VCaP (cell line): ENCODE measurements around the gene CEBPZ.

Experiments
- H3K27ac ChIP-seq: fragments of 450-650 bp; 2 replicates; pipeline ENCODE4 v1.5.1; 2017
- CTCF ChIP-seq: fragments of 450-650 bp; conservative IDR thresholded peaks from 2 replicates; pipeline ENCODE4 v1.5.1; 2017; ENCODE audit warnings: mild to moderate bottlenecking, moderate library complexity

Gene CEBPZ

GRCh38 chr2:37262522-37262921, 31.1 kb upstream of the CEBPZ start:
- H3K27ac ChIP-seq = no peak overlapping the region
- TF ChIP-seq CTCF = no peak

- H3K27ac ChIP-seq = no peak overlapping the region
- TF ChIP-seq CTCF = no peak
Measured at GRCh38 chr2:37250869-37251740, 19.7 kb upstream of the CEBPZ start.

GRCh38 chr2:37246205-37246604, 14.8 kb upstream of the CEBPZ start:
- no peak for TF ChIP-seq CTCF

GRCh38 chr2:37244755-37245154, 13.4 kb upstream of the CEBPZ start:
- no peak overlapping the region for H3K27ac ChIP-seq
- TF ChIP-seq CTCF = no peak

More at GRCh38 chr2:37246205-37246604, 14.8 kb upstream of the CEBPZ start:
- H3K27ac ChIP-seq = no peak overlapping the region

GRCh38 chr2:37244017-37244416, 12.6 kb upstream of the CEBPZ start:
- no peak overlapping the region for H3K27ac ChIP-seq
- no peak for TF ChIP-seq CTCF

- H3K27ac ChIP-seq = no peak overlapping the region
- TF ChIP-seq CTCF = no peak
Measured at GRCh38 chr2:37243435-37243834, 12.0 kb upstream of the CEBPZ start.

- H3K27ac ChIP-seq = peak overlapping the region; percentile 91
- no peak for TF ChIP-seq CTCF
Measured at GRCh38 chr2:37232131-37232933, 936 bp upstream of the CEBPZ start.
